ENCODE results near the gene CLDN9. TPM values are rescaled to one million over a fixed set of nuclear protein-coding genes. Genes with fewer than 3 reads are reported as not detected.

CLDN9 gene
- total RNA-seq, 1 donor from 2014 or later: not detected

DNA sequence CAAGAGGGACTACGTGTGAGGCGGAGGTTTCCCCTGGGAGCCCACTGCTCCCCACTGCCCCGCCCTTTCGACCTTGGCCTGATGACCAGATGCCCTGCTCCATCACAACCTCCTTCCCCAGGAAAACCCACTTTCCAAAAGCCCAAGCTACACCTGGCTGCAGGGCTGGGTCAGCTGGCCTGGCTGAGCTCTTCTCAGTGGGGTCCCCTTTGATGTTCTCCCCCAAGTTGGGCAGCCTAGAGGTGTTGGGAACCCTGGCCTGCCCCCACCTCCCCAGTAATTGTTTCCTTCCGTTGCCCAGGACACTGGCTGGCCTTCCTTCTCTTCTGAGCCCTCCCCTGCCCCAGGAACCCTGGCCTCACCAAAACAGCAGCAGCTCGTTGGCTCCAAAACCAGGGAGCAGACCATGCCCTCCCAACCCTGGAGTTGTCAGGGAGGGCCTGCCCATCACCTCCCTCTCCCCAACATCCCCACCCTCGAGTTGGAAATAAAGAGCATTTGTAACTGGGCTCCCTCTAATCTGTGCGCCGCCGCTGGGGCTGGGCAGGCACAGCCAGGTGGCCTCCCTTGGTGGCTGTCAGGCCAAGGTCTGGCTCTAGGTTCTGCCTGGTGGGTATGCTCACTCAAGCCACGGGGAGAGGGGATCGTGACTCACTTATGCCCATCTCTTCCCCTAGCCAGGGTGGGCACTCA lies 1.4 kb downstream of the CLDN9 start:
- intact Hi-C loops (cut with DNase I): no loop called here
- Histone ChIP-seq H3K4me1 (no peaks in the 10 kb centered on the region), H3K36me3 (no peaks in the 10 kb centered on the region), H3K4me3 (no peak overlapping the region), H3K27ac (no peak overlapping the region), H3K9me3 (no peaks in the 10 kb centered on the region), H3K27me3 (peaks cover 16% of the 10 kb centered on the region)
- DNase-seq (ENCODE audit: extremely low spot score in 2 of 2): no peak
- no peak for TF ChIP-seq POLR2AphosphoS5 (IDR thresholded peaks at IDR 0.05; ENCODE audit: insufficient read depth in 1 of 2, low read depth in 1 of 2)
- TF ChIP-seq POLR2A (IDR thresholded peaks at IDR 0.05): no peak
- TF ChIP-seq, protein P1, sequence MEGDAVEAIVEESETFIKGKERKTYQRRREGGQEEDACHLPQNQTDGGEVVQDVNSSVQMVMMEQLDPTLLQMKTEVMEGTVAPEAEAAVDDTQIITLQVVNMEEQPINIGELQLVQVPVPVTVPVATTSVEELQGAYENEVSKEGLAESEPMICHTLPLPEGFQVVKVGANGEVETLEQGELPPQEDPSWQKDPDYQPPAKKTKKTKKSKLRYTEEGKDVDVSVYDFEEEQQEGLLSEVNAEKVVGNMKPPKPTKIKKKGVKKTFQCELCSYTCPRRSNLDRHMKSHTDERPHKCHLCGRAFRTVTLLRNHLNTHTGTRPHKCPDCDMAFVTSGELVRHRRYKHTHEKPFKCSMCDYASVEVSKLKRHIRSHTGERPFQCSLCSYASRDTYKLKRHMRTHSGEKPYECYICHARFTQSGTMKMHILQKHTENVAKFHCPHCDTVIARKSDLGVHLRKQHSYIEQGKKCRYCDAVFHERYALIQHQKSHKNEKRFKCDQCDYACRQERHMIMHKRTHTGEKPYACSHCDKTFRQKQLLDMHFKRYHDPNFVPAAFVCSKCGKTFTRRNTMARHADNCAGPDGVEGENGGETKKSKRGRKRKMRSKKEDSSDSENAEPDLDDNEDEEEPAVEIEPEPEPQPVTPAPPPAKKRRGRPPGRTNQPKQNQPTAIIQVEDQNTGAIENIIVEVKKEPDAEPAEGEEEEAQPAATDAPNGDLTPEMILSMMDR (IDR thresholded peaks at IDR 0.05): no peak

DNA sequence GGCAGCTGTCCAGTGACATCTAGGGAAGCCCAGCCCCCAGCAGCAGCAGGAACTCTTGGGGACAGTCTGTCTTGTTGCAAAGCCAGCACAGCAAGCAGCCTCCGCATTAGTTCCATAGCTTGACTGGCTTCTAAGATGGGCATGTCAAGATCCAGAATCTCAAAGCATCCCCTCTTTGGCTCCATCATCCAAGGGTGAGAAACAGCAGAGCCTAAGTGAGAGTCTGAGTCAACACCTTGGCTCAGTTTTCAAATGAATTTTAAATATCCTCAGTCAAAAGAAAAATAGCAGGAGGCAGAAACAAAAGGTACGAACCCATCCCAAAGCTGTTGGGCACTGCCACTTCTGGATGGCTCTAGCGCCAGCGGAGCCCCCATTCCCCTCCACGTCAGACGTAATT lies 2.2 kb downstream of the CLDN9 start:
- intact Hi-C loops (cut with DNase I): no loop called here
- no peak overlapping the region for H3K27ac ChIP-seq
- H3K4me1 ChIP-seq: peaks cover 5% of the 10 kb centered on the region
- DNase-seq (ENCODE audit: extremely low spot score in 2 of 2): no peak
- H3K36me3 ChIP-seq: no peaks in the 10 kb centered on the region
- no peaks in the 10 kb centered on the region for H3K9me3 ChIP-seq
- peaks cover 16% of the 10 kb centered on the region for H3K27me3 ChIP-seq
- TF ChIP-seq POLR2A (IDR thresholded peaks at IDR 0.05) (no peak), POLR2AphosphoS5 (IDR thresholded peaks at IDR 0.05; ENCODE audit: insufficient read depth in 1 of 2, low read depth in 1 of 2) (no peak)
- TF ChIP-seq, protein P1 (IDR thresholded peaks at IDR 0.05): no peak
- H3K4me3 ChIP-seq: no peak overlapping the region

DNA sequence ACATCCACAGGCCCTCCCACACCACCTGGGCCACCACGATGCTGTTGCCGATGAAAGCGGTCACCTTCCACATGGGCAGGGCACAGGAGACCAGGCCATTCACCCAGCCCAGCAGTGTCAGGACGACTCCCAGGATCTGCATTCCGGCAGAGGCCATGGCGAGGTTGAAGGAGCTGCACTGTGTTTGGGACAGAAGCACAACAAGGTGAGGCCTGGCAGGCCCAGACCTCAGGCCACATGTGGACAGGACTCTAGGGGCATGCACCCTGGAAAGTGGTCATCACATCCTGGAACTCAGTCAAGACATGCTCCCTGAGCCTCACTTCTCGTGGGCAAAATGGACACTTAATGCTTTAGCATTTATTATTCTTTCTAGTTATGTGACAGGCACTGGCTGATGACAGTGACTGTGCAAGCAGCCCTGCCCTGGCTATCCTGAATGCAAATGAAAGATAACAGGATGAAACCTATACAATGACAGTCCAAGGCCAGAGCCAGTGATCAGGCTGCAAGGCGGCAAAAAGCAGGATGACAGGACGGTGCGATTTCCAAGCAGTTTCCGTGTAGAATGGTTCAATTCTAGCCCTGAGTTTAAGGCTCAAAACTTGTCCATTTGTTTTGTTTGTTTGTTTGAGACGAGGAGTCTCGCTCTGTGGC lies 3.3 kb downstream of the CLDN9 start:
- TF ChIP-seq POLR2A (IDR thresholded peaks at IDR 0.05) (no peak), POLR2AphosphoS5 (IDR thresholded peaks at IDR 0.05; ENCODE audit: insufficient read depth in 1 of 2, low read depth in 1 of 2) (no peak)
- TF ChIP-seq, protein P1 (IDR thresholded peaks at IDR 0.05): no peak
- no peak overlapping the region for H3K27ac ChIP-seq
- peaks cover 12% of the 10 kb centered on the region for H3K4me1 ChIP-seq
- intact Hi-C loops (cut with DNase I): no loop called here
- H3K36me3 ChIP-seq: no peaks in the 10 kb centered on the region
- no peaks in the 10 kb centered on the region for H3K9me3 ChIP-seq
- peaks cover 16% of the 10 kb centered on the region for H3K27me3 ChIP-seq
- H3K4me3 ChIP-seq: no peak overlapping the region
- no peak for DNase-seq (ENCODE audit: extremely low spot score in 2 of 2)

DNA sequence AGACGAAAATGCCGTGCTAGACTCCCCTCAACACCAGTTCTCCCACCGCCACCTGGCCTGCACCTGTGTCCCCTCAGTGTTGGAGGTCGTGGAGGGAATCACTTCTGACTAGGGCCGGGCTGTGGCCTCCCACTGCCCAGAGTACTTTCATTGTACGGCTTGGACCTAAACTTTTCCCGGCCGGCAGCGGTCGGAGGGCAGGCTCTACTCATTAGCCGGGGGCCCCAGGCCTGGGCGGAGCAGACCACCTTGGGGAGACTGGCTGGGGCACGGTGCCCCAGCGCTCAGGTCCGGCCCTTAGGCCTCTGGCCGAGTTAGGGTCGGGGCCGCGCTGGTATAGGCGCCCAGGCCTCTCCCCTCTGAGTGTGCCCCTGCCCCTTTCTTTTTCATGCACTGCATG lies 4.6 kb downstream of the CLDN9 start:
- TF ChIP-seq POLR2AphosphoS5 (IDR thresholded peaks at IDR 0.05; ENCODE audit: insufficient read depth in 1 of 2, low read depth in 1 of 2): no peak
- TF ChIP-seq, protein P1 (IDR thresholded peaks at IDR 0.05): no peak
- TF ChIP-seq POLR2A (IDR thresholded peaks at IDR 0.05): no peak
- peaks cover 26% of the 10 kb centered on the region for H3K4me1 ChIP-seq
- no peak overlapping the region for H3K27ac ChIP-seq
- intact Hi-C loops (cut with DNase I): no loop called here
- DNase-seq (ENCODE audit: extremely low spot score in 2 of 2): no peak
- H3K4me3 ChIP-seq: no peak overlapping the region
- no peaks in the 10 kb centered on the region for H3K36me3 ChIP-seq
- peaks cover 9% of the 10 kb centered on the region for H3K27me3 ChIP-seq
- no peaks in the 10 kb centered on the region for H3K9me3 ChIP-seq
